ENCODE data around the gene SCFD2.

The SCFD2 gene

GRCh38 chr4:52907510-52907909 is 458.4 kb downstream of the SCFD2 start:
- H3K4me3 ChIP-seq (ENCODE audit: low read length), result no peak overlapping the region
- peaks cover 18% of the 10 kb centered on the region for H3K4me1 ChIP-seq (ENCODE audit: control insufficient read depth, insufficient read depth, low read length)
- no peak for DNase-seq (ENCODE audit: low read depth)
- no peaks in the 10 kb centered on the region for H3K27me3 ChIP-seq (replicated peaks; ENCODE audit: control insufficient read depth, insufficient read depth, low read length)
- no peaks in the 10 kb centered on the region for H3K9me3 ChIP-seq (ENCODE audit: control insufficient read depth, low read length)
- H3K9ac ChIP-seq (ENCODE audit: low read length), result no peak overlapping the region
- peaks cover 8% of the 10 kb centered on the region for H3K36me3 ChIP-seq (ENCODE audit: control insufficient read depth, insufficient read depth, low read length, severe bottlenecking)

- H3K4me1 ChIP-seq (ENCODE audit: control insufficient read depth, insufficient read depth, low read length), result peaks cover 11% of the 10 kb centered on the region
- H3K36me3 ChIP-seq (ENCODE audit: control insufficient read depth, insufficient read depth, low read length, severe bottlenecking), result peaks cover 12% of the 10 kb centered on the region
- H3K9me3 ChIP-seq (ENCODE audit: control insufficient read depth, low read length), result no peaks in the 10 kb centered on the region
- no peaks in the 10 kb centered on the region for H3K27me3 ChIP-seq (replicated peaks; ENCODE audit: control insufficient read depth, insufficient read depth, low read length)
- no peak overlapping the region for H3K9ac ChIP-seq (ENCODE audit: low read length)
- no peak for DNase-seq (ENCODE audit: low read depth)
- H3K4me3 ChIP-seq (ENCODE audit: low read length), result no peak overlapping the region
Measured at GRCh38 chr4:52904421-52904820, 461.4 kb downstream of the SCFD2 start.

GRCh38 chr4:52903273-52903672 is 462.6 kb downstream of the SCFD2 start:
- DNase-seq (ENCODE audit: low read depth), result no peak
- Histone ChIP-seq H3K36me3 (ENCODE audit: control insufficient read depth, insufficient read depth, low read length, severe bottlenecking) (peaks cover 12% of the 10 kb centered on the region), H3K9ac (ENCODE audit: low read length) (no peak overlapping the region), H3K27me3 (replicated peaks; ENCODE audit: control insufficient read depth, insufficient read depth, low read length) (no peaks in the 10 kb centered on the region), H3K9me3 (ENCODE audit: control insufficient read depth, low read length) (no peaks in the 10 kb centered on the region), H3K4me1 (ENCODE audit: control insufficient read depth, insufficient read depth, low read length) (peaks cover 9% of the 10 kb centered on the region), H3K4me3 (ENCODE audit: low read length) (no peak overlapping the region)

GRCh38 chr4:52894443-52894842 is 471.4 kb downstream of the SCFD2 start:
- no peaks in the 10 kb centered on the region for H3K36me3 ChIP-seq (ENCODE audit: control insufficient read depth, insufficient read depth, low read length, severe bottlenecking)
- H3K4me3 ChIP-seq (ENCODE audit: low read length), result no peak overlapping the region
- no peaks in the 10 kb centered on the region for H3K4me1 ChIP-seq (ENCODE audit: control insufficient read depth, insufficient read depth, low read length)
- H3K9me3 ChIP-seq (ENCODE audit: control insufficient read depth, low read length), result no peaks in the 10 kb centered on the region
- H3K9ac ChIP-seq (ENCODE audit: low read length), result no peak overlapping the region
- peak; percentile 63 for DNase-seq (ENCODE audit: low read depth)
- H3K27me3 ChIP-seq (replicated peaks; ENCODE audit: control insufficient read depth, insufficient read depth, low read length), result no peaks in the 10 kb centered on the region

GRCh38 chr4:52892880-52893279 is 473.0 kb downstream of the SCFD2 start:
- peak; percentile 71 for DNase-seq (ENCODE audit: low read depth)
- Histone ChIP-seq H3K36me3 (ENCODE audit: control insufficient read depth, insufficient read depth, low read length, severe bottlenecking) (no peaks in the 10 kb centered on the region), H3K9ac (ENCODE audit: low read length) (no peak overlapping the region), H3K4me3 (ENCODE audit: low read length) (no peak overlapping the region), H3K27me3 (replicated peaks; ENCODE audit: control insufficient read depth, insufficient read depth, low read length) (no peaks in the 10 kb centered on the region), H3K9me3 (ENCODE audit: control insufficient read depth, low read length) (no peaks in the 10 kb centered on the region), H3K4me1 (ENCODE audit: control insufficient read depth, insufficient read depth, low read length) (no peaks in the 10 kb centered on the region)

- Histone ChIP-seq H3K4me1 (ENCODE audit: control insufficient read depth, insufficient read depth, low read length) (no peaks in the 10 kb centered on the region), H3K9ac (ENCODE audit: low read length) (no peak overlapping the region), H3K9me3 (ENCODE audit: control insufficient read depth, low read length) (no peaks in the 10 kb centered on the region), H3K4me3 (ENCODE audit: low read length) (no peak overlapping the region), H3K36me3 (ENCODE audit: control insufficient read depth, insufficient read depth, low read length, severe bottlenecking) (peaks cover 4% of the 10 kb centered on the region), H3K27me3 (replicated peaks; ENCODE audit: control insufficient read depth, insufficient read depth, low read length) (no peaks in the 10 kb centered on the region)
- no peak for DNase-seq (ENCODE audit: low read depth)
Measured at GRCh38 chr4:52891743-52892142, 474.1 kb downstream of the SCFD2 start.

GRCh38 chr4:52890521-52890791 is 475.4 kb downstream of the SCFD2 start:
- no peaks in the 10 kb centered on the region for H3K9me3 ChIP-seq (ENCODE audit: control insufficient read depth, low read length)
- no peak for DNase-seq (ENCODE audit: low read depth)
- H3K27me3 ChIP-seq (replicated peaks; ENCODE audit: control insufficient read depth, insufficient read depth, low read length), result no peaks in the 10 kb centered on the region
- peaks cover 5% of the 10 kb centered on the region for H3K36me3 ChIP-seq (ENCODE audit: control insufficient read depth, insufficient read depth, low read length, severe bottlenecking)
- no peak overlapping the region for H3K4me3 ChIP-seq (ENCODE audit: low read length)
- H3K4me1 ChIP-seq (ENCODE audit: control insufficient read depth, insufficient read depth, low read length), result no peaks in the 10 kb centered on the region
- H3K9ac ChIP-seq (ENCODE audit: low read length), result no peak overlapping the region

GRCh38 chr4:52889778-52890520 is 475.9 kb downstream of the SCFD2 start:
- peaks cover 5% of the 10 kb centered on the region for H3K36me3 ChIP-seq (ENCODE audit: control insufficient read depth, insufficient read depth, low read length, severe bottlenecking)
- no peaks in the 10 kb centered on the region for H3K4me1 ChIP-seq (ENCODE audit: control insufficient read depth, insufficient read depth, low read length)
- no peak overlapping the region for H3K4me3 ChIP-seq (ENCODE audit: low read length)
- H3K9ac ChIP-seq (ENCODE audit: low read length), result no peak overlapping the region
- no peaks in the 10 kb centered on the region for H3K9me3 ChIP-seq (ENCODE audit: control insufficient read depth, low read length)
- no peaks in the 10 kb centered on the region for H3K27me3 ChIP-seq (replicated peaks; ENCODE audit: control insufficient read depth, insufficient read depth, low read length)
- peak; percentile 86 for DNase-seq (ENCODE audit: low read depth)

- Histone ChIP-seq H3K4me1 (ENCODE audit: control insufficient read depth, insufficient read depth, low read length) (no peaks in the 10 kb centered on the region), H3K9ac (ENCODE audit: low read length) (no peak overlapping the region), H3K27me3 (replicated peaks; ENCODE audit: control insufficient read depth, insufficient read depth, low read length) (no peaks in the 10 kb centered on the region), H3K36me3 (ENCODE audit: control insufficient read depth, insufficient read depth, low read length, severe bottlenecking) (peaks cover 5% of the 10 kb centered on the region), H3K9me3 (ENCODE audit: control insufficient read depth, low read length) (no peaks in the 10 kb centered on the region), H3K4me3 (ENCODE audit: low read length) (no peak overlapping the region)
- DNase-seq (ENCODE audit: low read depth), result no peak
Measured at GRCh38 chr4:52889354-52889753, 476.5 kb downstream of the SCFD2 start.

- no peak overlapping the region for H3K4me3 ChIP-seq (ENCODE audit: low read length)
- peaks cover 24% of the 10 kb centered on the region for H3K36me3 ChIP-seq (ENCODE audit: control insufficient read depth, insufficient read depth, low read length, severe bottlenecking)
- no peaks in the 10 kb centered on the region for H3K4me1 ChIP-seq (ENCODE audit: control insufficient read depth, insufficient read depth, low read length)
- no peaks in the 10 kb centered on the region for H3K9me3 ChIP-seq (ENCODE audit: control insufficient read depth, low read length)
- no peaks in the 10 kb centered on the region for H3K27me3 ChIP-seq (replicated peaks; ENCODE audit: control insufficient read depth, insufficient read depth, low read length)
- no peak overlapping the region for H3K9ac ChIP-seq (ENCODE audit: low read length)
- DNase-seq (ENCODE audit: low read depth), result no peak
Measured at GRCh38 chr4:52884994-52885393, 480.9 kb downstream of the SCFD2 start.

GRCh38 chr4:52883707-52884669 is 481.9 kb downstream of the SCFD2 start:
- H3K4me3 ChIP-seq (ENCODE audit: low read length), result no peak overlapping the region
- no peaks in the 10 kb centered on the region for H3K4me1 ChIP-seq (ENCODE audit: control insufficient read depth, insufficient read depth, low read length)
- no peak overlapping the region for H3K9ac ChIP-seq (ENCODE audit: low read length)
- H3K36me3 ChIP-seq (ENCODE audit: control insufficient read depth, insufficient read depth, low read length, severe bottlenecking), result peaks cover 24% of the 10 kb centered on the region
- no peak for DNase-seq (ENCODE audit: low read depth)
- H3K27me3 ChIP-seq (replicated peaks; ENCODE audit: control insufficient read depth, insufficient read depth, low read length), result no peaks in the 10 kb centered on the region
- no peaks in the 10 kb centered on the region for H3K9me3 ChIP-seq (ENCODE audit: control insufficient read depth, low read length)
